Measurements from ENCODE around the gene TTC13. TPM values are rescaled to one million over a fixed set of nuclear protein-coding genes. Genes with fewer than 3 reads are reported as not detected.
"Not testable (repeated sequence)": the region's sequence is repeated elsewhere in the genome, so short reads cannot be mapped to it uniquely, and the experiment has no call there.

Gene TTC13
- 10 to 100 TPM; 13.6 to 16.2 TPM for total RNA-seq

GRCh38 chr1:230978491-230979388, at the start of gene TTC13, which contains the start of gene ARV1:
TTC13 (minus strand) TSS chr1:230978861; CDS start chr1:230978830, 31 bp downstream.
ARV1 (plus strand) TSS chr1:230979094; CDS start chr1:230979106, 12 bp downstream.
- ATAC-seq, result peak; percentile 97
- H3K27me3 Mint-ChIP-seq, result no peaks in the 10 kb centered on the region
- intact Hi-C loops (cut with DNase I, micrococcal nuclease), result loop anchor here (1.0 to 10.0 kb wide), 18 partner anchors 60 to 1636 kb away; partner anchors contain the start of genes C1orf198 (in 2 of the 2), COG2 (in 2 of the 2), GNPAT (in 2 of the 2) and SPRTN (in 2 of the 2)
- H3K9me3 Mint-ChIP-seq (ENCODE audit: low read depth), result no peaks in the 10 kb centered on the region
- peak; percentile 99 for DNase-seq
- H3K27ac Mint-ChIP-seq, result peak within 1 kb of the TSS; percentile 98
- CTCF ChIA-PET, result interaction anchor here (0.6 to 1.5 kb wide), 5 partner anchors 8 to 345 kb away, joined by 3 to 6 read pairs (median 3); no protein-coding TSS in a partner anchor
- peak within 1 kb of the TSS; percentile 86 for H3K4me3 Mint-ChIP-seq
- H3K36me3 Mint-ChIP-seq (ENCODE audit: low read depth), result peaks cover 25% of the 10 kb centered on the region
- peaks cover 32% of the 10 kb centered on the region for H3K4me1 Mint-ChIP-seq
- POLR2A ChIA-PET, result interaction anchor here (1.0 kb wide), 1 partner anchor 10 kb away, joined by 3 read pairs; no protein-coding TSS in a partner anchor

- Mint-ChIP-seq H3K4me1 (peaks cover 6% of the 10 kb centered on the region), H3K4me3 (no peak overlapping the region), H3K36me3 (ENCODE audit: low read depth) (peaks cover 5% of the 10 kb centered on the region), H3K9me3 (ENCODE audit: low read depth) (no peaks in the 10 kb centered on the region), H3K27me3 (no peaks in the 10 kb centered on the region), H3K27ac (no peak overlapping the region)
- POLR2A ChIA-PET, result no interaction called here
- CTCF ChIA-PET, result no interaction called here
- DNase-seq, result no peak
- ATAC-seq, result no peak
- intact Hi-C loops (cut with DNase I, micrococcal nuclease), result no loop called here
Observed at GRCh38 chr1:231027971-231028370, 49.3 kb upstream of the TTC13 start.

- H3K4me1 Mint-ChIP-seq, result peaks cover 6% of the 10 kb centered on the region
- H3K27me3 Mint-ChIP-seq, result no peaks in the 10 kb centered on the region
- ATAC-seq, result no peak
- H3K27ac Mint-ChIP-seq, result no peak overlapping the region
- POLR2A ChIA-PET, result no interaction called here
- intact Hi-C loops (cut with DNase I, micrococcal nuclease), result no loop called here
- H3K9me3 Mint-ChIP-seq (ENCODE audit: low read depth), result no peaks in the 10 kb centered on the region
- DNase-seq, result no peak
- no peak overlapping the region for H3K4me3 Mint-ChIP-seq
- peaks cover 3% of the 10 kb centered on the region for H3K36me3 Mint-ChIP-seq (ENCODE audit: low read depth)
- CTCF ChIA-PET, result no interaction called here
Observed at GRCh38 chr1:231027136-231027925, 48.7 kb upstream of the TTC13 start.

GRCh38 chr1:231026576-231026975, 47.9 kb upstream of the TTC13 start:
- ATAC-seq, result no peak
- Mint-ChIP-seq H3K4me1 (peaks cover 6% of the 10 kb centered on the region), H3K36me3 (ENCODE audit: low read depth) (peaks cover 5% of the 10 kb centered on the region), H3K27ac (no peak overlapping the region), H3K9me3 (ENCODE audit: low read depth) (no peaks in the 10 kb centered on the region), H3K27me3 (no peaks in the 10 kb centered on the region), H3K4me3 (no peak overlapping the region)
- ChIA-PET POLR2A (no interaction called here), CTCF (no interaction called here)
- intact Hi-C loops (cut with DNase I, micrococcal nuclease), result no loop called here
- DNase-seq, result no peak

GRCh38 chr1:231023150-231023549, 44.5 kb upstream of the TTC13 start:
- no peaks in the 10 kb centered on the region for H3K9me3 Mint-ChIP-seq (ENCODE audit: low read depth)
- no peak for DNase-seq

GRCh38 chr1:231022543-231022942, 43.9 kb upstream of the TTC13 start:
- H3K4me3 Mint-ChIP-seq; H3K27me3 Mint-ChIP-seq; H3K36me3 Mint-ChIP-seq (ENCODE audit: low read depth); POLR2A ChIA-PET; CTCF ChIA-PET; DNase-seq; intact Hi-C loops (cut with DNase I, micrococcal nuclease); H3K9me3 Mint-ChIP-seq (ENCODE audit: low read depth); H3K27ac Mint-ChIP-seq; ATAC-seq: not testable (repeated sequence)
- H3K4me1 Mint-ChIP-seq, result peaks cover 17% of the 10 kb centered on the region

More at GRCh38 chr1:231023150-231023549, 44.5 kb upstream of the TTC13 start:
- no peak for ATAC-seq
- intact Hi-C loops (cut with DNase I, micrococcal nuclease), result no loop called here
- Mint-ChIP-seq H3K36me3 (ENCODE audit: low read depth) (peaks cover 6% of the 10 kb centered on the region), H3K4me3 (no peak overlapping the region), H3K27ac (no peak overlapping the region), H3K27me3 (no peaks in the 10 kb centered on the region), H3K4me1 (peaks cover 20% of the 10 kb centered on the region)
- ChIA-PET CTCF (no interaction called here), POLR2A (no interaction called here)

- no peak overlapping the region for H3K4me3 Mint-ChIP-seq
- no peak overlapping the region for H3K27ac Mint-ChIP-seq
- no peaks in the 10 kb centered on the region for H3K9me3 Mint-ChIP-seq (ENCODE audit: low read depth)
- no peaks in the 10 kb centered on the region for H3K27me3 Mint-ChIP-seq
- intact Hi-C loops (cut with DNase I, micrococcal nuclease), result no loop called here
- DNase-seq (no peak), ATAC-seq (no peak)
- ChIA-PET POLR2A (no interaction called here), CTCF (no interaction called here)
- peaks cover 6% of the 10 kb centered on the region for H3K36me3 Mint-ChIP-seq (ENCODE audit: low read depth)
- peaks cover 17% of the 10 kb centered on the region for H3K4me1 Mint-ChIP-seq
Observed at GRCh38 chr1:231021540-231022031, 42.9 kb upstream of the TTC13 start.

- DNase-seq (no peak), ATAC-seq (peak; percentile 47)
- CTCF ChIA-PET, result no interaction called here
- no peaks in the 10 kb centered on the region for H3K9me3 Mint-ChIP-seq (ENCODE audit: low read depth)
- H3K27me3 Mint-ChIP-seq, result no peaks in the 10 kb centered on the region
- POLR2A ChIA-PET, result no interaction called here
- peaks cover 17% of the 10 kb centered on the region for H3K4me1 Mint-ChIP-seq
- peaks cover 6% of the 10 kb centered on the region for H3K36me3 Mint-ChIP-seq (ENCODE audit: low read depth)
- peak overlapping the region; percentile 52 for H3K27ac Mint-ChIP-seq
- H3K4me3 Mint-ChIP-seq, result peak overlapping the region; percentile 50
- intact Hi-C loops (cut with DNase I, micrococcal nuclease), result no loop called here
Observed at GRCh38 chr1:231020816-231021215, 42.2 kb upstream of the TTC13 start.

GRCh38 chr1:231020139-231020601, 41.5 kb upstream of the TTC13 start:
- H3K27ac Mint-ChIP-seq, result peak overlapping the region; percentile 52
- peak overlapping the region; percentile 50 for H3K4me3 Mint-ChIP-seq
- peaks cover 5% of the 10 kb centered on the region for H3K36me3 Mint-ChIP-seq (ENCODE audit: low read depth)

GRCh38 chr1:231019711-231020110, 41.0 kb upstream of the TTC13 start:
- intact Hi-C loops (cut with DNase I, micrococcal nuclease), result no loop called here
- DNase-seq (no peak), ATAC-seq (no peak)
- Mint-ChIP-seq H3K27me3 (no peaks in the 10 kb centered on the region), H3K36me3 (ENCODE audit: low read depth) (peaks cover 3% of the 10 kb centered on the region), H3K4me1 (peaks cover 17% of the 10 kb centered on the region), H3K27ac (no peak overlapping the region), H3K4me3 (peak overlapping the region; percentile 50), H3K9me3 (ENCODE audit: low read depth) (no peaks in the 10 kb centered on the region)
- ChIA-PET CTCF (no interaction called here), POLR2A (no interaction called here)

More at GRCh38 chr1:231020139-231020601, 41.5 kb upstream of the TTC13 start:
- Mint-ChIP-seq H3K9me3 (ENCODE audit: low read depth) (no peaks in the 10 kb centered on the region), H3K27me3 (no peaks in the 10 kb centered on the region), H3K4me1 (peaks cover 17% of the 10 kb centered on the region)
- ATAC-seq (peak; percentile 86), DNase-seq (peak; percentile 52)
- ChIA-PET CTCF (no interaction called here), POLR2A (no interaction called here)
- intact Hi-C loops (cut with DNase I, micrococcal nuclease), result no loop called here

GRCh38 chr1:231016966-231017365, 38.3 kb upstream of the TTC13 start:
- ChIA-PET CTCF (interaction anchor here (0.7 kb wide), 1 partner anchor 75 kb away, joined by 3 read pairs; no protein-coding TSS in a partner anchor), POLR2A (no interaction called here)
- no peak for DNase-seq
- no peak for ATAC-seq
- Mint-ChIP-seq H3K36me3 (ENCODE audit: low read depth) (peaks cover 3% of the 10 kb centered on the region), H3K4me1 (peaks cover 17% of the 10 kb centered on the region), H3K9me3 (ENCODE audit: low read depth) (no peaks in the 10 kb centered on the region), H3K27me3 (no peaks in the 10 kb centered on the region), H3K27ac (no peak overlapping the region), H3K4me3 (no peak overlapping the region)
- intact Hi-C loops (cut with DNase I, micrococcal nuclease), result no loop called here

Measured in activated CD4-positive, alpha-beta T cell treated with anti-CD3 and anti-CD28 coated beads for 36 hours (primary cell).